RWPE2 (cell line): ENCODE results near the gene ABHD1.

Experiments
- ATAC-seq: fragments of 200-7000 bp; cut with Tn5 transposase; 3 replicates; pipeline ENCODE4 v1.9.1; 2021; ENCODE audit warnings: low read depth
- DNase-seq: peaks from one replicate; pipeline ENCODE4 v3.0.0-alpha.2; 2020; ENCODE audit warnings: low spot score
- H3K27ac ChIP-seq: fragments of 450-650 bp; 2 replicates; pipeline ENCODE4 v1.5.1; 2017; ENCODE audit warnings: mild to moderate bottlenecking; ENCODE audit not compliant: poor library complexity, severe bottlenecking
- H3K27me3 ChIP-seq: fragments of 250-450 bp; sonication (Bioruptor Pico); 2 replicates; pipeline ENCODE4 v1.5.1; 2021; ENCODE audit warnings: mild to moderate bottlenecking, moderate library complexity; ENCODE audit not compliant: insufficient read depth, poor library complexity, severe bottlenecking
- H3K36me3 ChIP-seq: fragments of 250-450 bp; sonication (Bioruptor Pico); 2 replicates; pipeline ENCODE4 v1.5.1; 2020; ENCODE audit warnings: low read depth, mild to moderate bottlenecking, moderate library complexity
- H3K4me1 ChIP-seq: fragments of 250-450 bp; sonication (Bioruptor Pico); 2 replicates; pipeline ENCODE4 v1.5.1; 2021; ENCODE audit warnings: mild to moderate bottlenecking, moderate library complexity; ENCODE audit not compliant: insufficient read depth, poor library complexity, severe bottlenecking
- H3K4me3 ChIP-seq: fragments of 250-450 bp; sonication (Bioruptor Pico); 2 replicates; pipeline ENCODE4 v1.5.1; 2021; ENCODE audit warnings: mild to moderate bottlenecking, moderate library complexity; ENCODE audit not compliant: severe bottlenecking
- H3K9me3 ChIP-seq: fragments of 250-450 bp; sonication (Bioruptor Pico); 2 replicates; pipeline ENCODE4 v1.5.1; 2021; ENCODE audit warnings: mild to moderate bottlenecking, moderate library complexity; ENCODE audit not compliant: severe bottlenecking
- TF ChIP-seq, protein P1 (sequence below): fragments of 450-650 bp; IDR thresholded peaks from one replicate; pipeline ENCODE4 v1.5.1; 2017; ENCODE audit warnings: mild to moderate bottlenecking, moderate library complexity; ENCODE audit not compliant: poor library complexity, severe bottlenecking

ABHD1 gene

GRCh38 chr2:27147935-27148334, 24.3 kb downstream of the ABHD1 start:
- H3K4me1 ChIP-seq = no peaks in the 10 kb centered on the region
- H3K27ac ChIP-seq = no peak overlapping the region
- TF ChIP-seq, protein P1, sequence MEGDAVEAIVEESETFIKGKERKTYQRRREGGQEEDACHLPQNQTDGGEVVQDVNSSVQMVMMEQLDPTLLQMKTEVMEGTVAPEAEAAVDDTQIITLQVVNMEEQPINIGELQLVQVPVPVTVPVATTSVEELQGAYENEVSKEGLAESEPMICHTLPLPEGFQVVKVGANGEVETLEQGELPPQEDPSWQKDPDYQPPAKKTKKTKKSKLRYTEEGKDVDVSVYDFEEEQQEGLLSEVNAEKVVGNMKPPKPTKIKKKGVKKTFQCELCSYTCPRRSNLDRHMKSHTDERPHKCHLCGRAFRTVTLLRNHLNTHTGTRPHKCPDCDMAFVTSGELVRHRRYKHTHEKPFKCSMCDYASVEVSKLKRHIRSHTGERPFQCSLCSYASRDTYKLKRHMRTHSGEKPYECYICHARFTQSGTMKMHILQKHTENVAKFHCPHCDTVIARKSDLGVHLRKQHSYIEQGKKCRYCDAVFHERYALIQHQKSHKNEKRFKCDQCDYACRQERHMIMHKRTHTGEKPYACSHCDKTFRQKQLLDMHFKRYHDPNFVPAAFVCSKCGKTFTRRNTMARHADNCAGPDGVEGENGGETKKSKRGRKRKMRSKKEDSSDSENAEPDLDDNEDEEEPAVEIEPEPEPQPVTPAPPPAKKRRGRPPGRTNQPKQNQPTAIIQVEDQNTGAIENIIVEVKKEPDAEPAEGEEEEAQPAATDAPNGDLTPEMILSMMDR = no peak
- H3K27me3 ChIP-seq = no peaks in the 10 kb centered on the region
- DNase-seq (no peak), ATAC-seq (no peak)
- no peaks in the 10 kb centered on the region for H3K36me3 ChIP-seq
- H3K9me3 ChIP-seq = no peaks in the 10 kb centered on the region
- no peak overlapping the region for H3K4me3 ChIP-seq

- Histone ChIP-seq H3K36me3 (no peaks in the 10 kb centered on the region), H3K4me1 (no peaks in the 10 kb centered on the region), H3K9me3 (no peaks in the 10 kb centered on the region), H3K27me3 (no peaks in the 10 kb centered on the region), H3K4me3 (no peak within 1 kb of the TSS), H3K27ac (no peak within 1 kb of the TSS)
- TF ChIP-seq, protein P1 = no peak
- DNase-seq (no peak), ATAC-seq (no peak)
Measured at GRCh38 chr2:27148801-27149439, 25.3 kb downstream of the ABHD1 start, which contains the start of gene TCF23. Gene TCF23 (plus strand): TSS chr2:27149004. CDS start chr2:27149134, 130 bp downstream.

- TF ChIP-seq, protein P1 = no peak
- H3K27me3 ChIP-seq = no peaks in the 10 kb centered on the region
Measured at GRCh38 chr2:27149570-27150405, 26.2 kb downstream of the ABHD1 start.

DNA sequence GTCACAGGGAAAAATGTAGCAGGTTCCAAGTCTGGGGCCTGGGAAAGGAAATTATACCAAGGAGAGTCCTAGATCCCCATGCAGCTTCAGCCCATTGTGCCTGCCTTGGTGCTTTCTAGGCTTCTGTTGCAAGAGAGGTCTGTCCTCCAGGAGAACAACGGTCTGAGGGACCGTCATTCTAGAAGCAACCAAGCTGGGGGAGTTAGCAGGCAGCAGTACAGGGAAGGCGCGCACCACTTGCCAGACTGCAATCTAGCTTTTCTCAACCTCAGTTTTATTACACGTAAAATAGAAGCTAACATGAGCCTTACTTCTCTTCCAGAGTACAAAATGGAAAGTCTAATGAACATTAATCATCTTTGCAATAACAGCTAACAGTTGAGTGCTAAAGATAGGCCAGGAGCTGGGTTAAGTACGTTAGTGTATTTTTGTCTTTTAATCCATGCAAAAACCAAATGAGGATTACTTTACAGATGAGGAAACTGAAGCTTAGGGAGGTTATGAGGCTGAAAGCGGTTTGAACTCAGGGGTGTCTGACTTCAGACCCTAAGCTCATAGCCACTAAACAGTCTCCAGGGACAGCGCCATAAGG, 27.1 kb downstream of the ABHD1 start:
- ATAC-seq (no peak), DNase-seq (no peak)
- Histone ChIP-seq H3K36me3 (no peaks in the 10 kb centered on the region), H3K27ac (no peak overlapping the region), H3K9me3 (no peaks in the 10 kb centered on the region), H3K4me3 (no peak overlapping the region), H3K27me3 (no peaks in the 10 kb centered on the region), H3K4me1 (no peaks in the 10 kb centered on the region)
- TF ChIP-seq, protein P1 = no peak

More at GRCh38 chr2:27149570-27150405, 26.2 kb downstream of the ABHD1 start:
- no peaks in the 10 kb centered on the region for H3K9me3 ChIP-seq
- H3K4me3 ChIP-seq = no peak overlapping the region
- H3K36me3 ChIP-seq = no peaks in the 10 kb centered on the region
- ATAC-seq = no peak
- DNase-seq = no peak
- no peak overlapping the region for H3K27ac ChIP-seq
- H3K4me1 ChIP-seq = no peaks in the 10 kb centered on the region
